Adipocyte (in vitro differentiated cells): Measurements from ENCODE around the gene KANK2.
A peak's percentile ranks its signal among the peaks of the same experiment; 100 is the strongest.
"Not testable (repeated sequence)": the region's sequence is repeated elsewhere in the genome, so short reads cannot be mapped to it uniquely, and the experiment has no call there.

Experiments
- DNase-seq: peaks from one replicate; pipeline ENCODE4 v3.0.0-alpha.2; 2015; ENCODE audit warnings: low read depth
- H3K27me3 ChIP-seq: replicated peaks from 2 replicates; pipeline ENCODE4 v1.7.0; 2013; ENCODE audit warnings: mild to moderate bottlenecking, low read length, moderate library complexity; ENCODE audit not compliant: control insufficient read depth, insufficient read depth
- H3K36me3 ChIP-seq: 2 replicates; pipeline ENCODE4 v1.7.0; 2013; ENCODE audit warnings: low read length, mild to moderate bottlenecking, moderate library complexity; ENCODE audit not compliant: control insufficient read depth, insufficient read depth, severe bottlenecking
- H3K4me1 ChIP-seq: 2 replicates; pipeline ENCODE4 v1.7.0; 2013; ENCODE audit warnings: mild to moderate bottlenecking, low read length, moderate library complexity; ENCODE audit not compliant: control insufficient read depth, insufficient read depth
- H3K4me3 ChIP-seq: 2 replicates; pipeline ENCODE4 v1.7.0; 2013; ENCODE audit warnings: mild to moderate bottlenecking, low read length, moderate library complexity
- H3K9ac ChIP-seq: 2 replicates; pipeline ENCODE4 v1.7.0; 2013; ENCODE audit warnings: mild to moderate bottlenecking, low read length, moderate library complexity
- H3K9me3 ChIP-seq: 2 replicates; pipeline ENCODE4 v1.7.0; 2013; ENCODE audit warnings: mild to moderate bottlenecking, low read length, moderate library complexity; ENCODE audit not compliant: control insufficient read depth

The KANK2 gene

DNA sequence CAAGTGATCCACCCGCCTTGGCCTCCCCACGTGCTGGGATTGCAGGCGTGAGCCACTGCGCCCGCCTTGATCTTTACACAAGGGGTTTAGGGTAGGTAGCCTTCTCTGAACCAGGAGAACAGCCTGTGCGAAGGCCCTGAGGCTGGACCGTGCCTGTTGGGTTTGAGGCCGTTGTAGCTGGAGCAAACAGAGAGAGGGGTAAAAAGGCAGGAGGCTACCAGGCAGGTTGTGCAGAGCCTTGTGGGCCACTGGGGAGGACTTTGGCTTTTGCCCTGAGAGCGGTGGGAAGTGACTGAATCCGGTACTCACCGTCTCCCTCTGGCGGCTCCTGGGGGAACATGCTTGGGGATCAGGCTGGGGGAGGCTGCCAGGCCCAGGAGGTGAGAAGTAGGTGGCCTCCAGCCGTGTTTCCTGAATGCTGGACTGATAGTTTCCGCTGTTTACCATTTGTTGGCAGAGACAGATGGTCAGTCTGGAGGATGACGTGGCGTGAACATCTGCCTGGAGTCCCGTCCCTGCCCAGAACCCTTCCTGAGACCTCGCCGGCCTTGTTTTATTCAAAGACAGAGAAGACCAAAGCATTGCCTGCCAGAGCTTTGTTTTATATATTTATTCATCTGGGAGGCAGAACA lies 66.4 kb downstream of the KANK2 start:
- peak; percentile 78 for DNase-seq
- H3K9me3 ChIP-seq: no peaks in the 10 kb centered on the region
- H3K27me3 ChIP-seq: no peaks in the 10 kb centered on the region
- peak overlapping the region; percentile 5 for H3K9ac ChIP-seq
- no peak overlapping the region for H3K4me3 ChIP-seq
- peaks cover 3% of the 10 kb centered on the region for H3K4me1 ChIP-seq
- H3K36me3 ChIP-seq: peaks cover 77% of the 10 kb centered on the region

DNA sequence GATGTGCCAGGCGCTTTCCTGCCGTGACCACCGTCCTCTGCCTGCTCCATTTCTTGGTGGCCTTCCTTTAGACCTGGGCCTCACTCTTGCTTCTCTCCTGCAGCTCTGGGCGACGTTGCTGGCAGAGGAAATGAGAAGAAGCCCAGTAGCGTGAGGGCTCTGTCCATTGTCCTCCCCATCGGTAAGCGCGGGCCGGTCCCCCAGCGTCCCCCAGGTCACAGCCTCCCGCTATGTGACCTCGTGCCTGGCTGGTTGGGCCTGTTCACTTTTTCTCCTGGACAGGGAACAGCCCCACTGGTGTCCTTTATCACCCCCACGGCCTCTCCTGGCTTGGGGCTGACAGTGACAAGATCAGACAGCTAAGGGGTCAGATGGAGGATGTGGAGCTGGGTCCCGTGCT lies 69.4 kb downstream of the KANK2 start:
- Histone ChIP-seq H3K9ac (no peak overlapping the region), H3K9me3 (no peaks in the 10 kb centered on the region), H3K4me3 (no peak overlapping the region), H3K27me3 (no peaks in the 10 kb centered on the region), H3K36me3 (peaks cover 98% of the 10 kb centered on the region), H3K4me1 (peaks cover 3% of the 10 kb centered on the region)
- no peak for DNase-seq

DNA sequence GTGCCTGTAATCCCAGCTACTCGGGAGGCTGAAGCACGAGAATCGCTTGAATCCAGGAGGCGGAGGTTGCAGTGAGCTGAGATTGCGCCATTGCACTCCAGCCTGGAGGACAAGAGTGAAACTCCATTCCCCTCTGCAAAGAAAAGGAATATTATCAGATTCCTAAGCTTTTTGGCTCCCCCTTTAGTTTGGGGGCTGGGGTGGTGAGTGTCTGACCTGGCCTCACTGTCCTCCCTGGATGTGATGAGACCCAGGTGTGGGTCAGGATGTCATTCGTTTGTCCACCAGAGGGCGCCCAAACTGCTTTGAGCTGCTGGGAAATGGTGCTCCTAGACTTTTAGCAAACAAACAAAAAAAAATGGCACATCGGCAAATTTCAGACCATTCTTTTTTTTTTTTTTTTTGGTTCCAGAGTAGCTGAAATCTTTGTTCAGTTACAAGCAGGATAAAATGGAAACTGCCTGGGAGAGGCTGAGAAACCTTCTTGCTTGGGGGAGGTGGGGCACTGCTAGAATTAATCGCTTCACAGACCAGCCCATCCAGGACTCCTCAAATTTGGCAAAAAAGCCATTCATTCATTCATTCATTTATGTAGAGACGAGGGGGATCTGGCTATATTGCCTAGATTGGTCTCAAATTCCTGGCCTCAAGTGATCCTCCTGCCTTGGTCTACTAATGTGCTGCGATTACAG lies 71.2 kb downstream of the KANK2 start:
- no peak overlapping the region for H3K9ac ChIP-seq
- H3K9me3 ChIP-seq: no peaks in the 10 kb centered on the region
- H3K4me1 ChIP-seq: peaks cover 3% of the 10 kb centered on the region
- peak; percentile 90 for DNase-seq
- no peak overlapping the region for H3K4me3 ChIP-seq
- H3K27me3 ChIP-seq: no peaks in the 10 kb centered on the region
- peaks cover 89% of the 10 kb centered on the region for H3K36me3 ChIP-seq

DNA sequence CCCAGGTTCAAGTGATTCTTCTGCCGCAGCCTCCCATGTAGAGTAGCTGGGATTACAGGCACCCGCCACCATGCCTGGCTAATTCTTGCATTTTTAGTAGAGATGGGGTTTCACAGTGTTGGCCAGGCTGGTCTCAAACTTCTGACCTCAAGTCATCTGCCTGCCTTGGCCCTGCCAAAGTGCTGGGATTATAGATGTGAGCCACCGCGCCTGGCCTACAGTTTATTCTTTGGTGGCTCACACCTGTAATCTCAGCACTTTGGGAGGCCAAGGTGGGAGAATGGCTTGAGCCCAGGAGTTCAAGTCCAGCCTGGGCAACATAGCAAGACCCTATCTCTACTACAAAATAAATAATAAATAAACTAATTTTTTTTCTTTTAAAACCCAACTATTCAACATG lies 73.2 kb downstream of the KANK2 start:
- not testable (repeated sequence) for DNase-seq, H3K9ac ChIP-seq, H3K4me1 ChIP-seq, H3K9me3 ChIP-seq, H3K27me3 ChIP-seq, H3K4me3 ChIP-seq
- peaks cover 89% of the 10 kb centered on the region for H3K36me3 ChIP-seq

- Histone ChIP-seq H3K9me3 (no peaks in the 10 kb centered on the region), H3K9ac (no peak overlapping the region), H3K36me3 (peaks cover 88% of the 10 kb centered on the region), H3K4me1 (no peaks in the 10 kb centered on the region), H3K27me3 (no peaks in the 10 kb centered on the region), H3K4me3 (no peak overlapping the region)
- DNase-seq: no peak
Measured at GRCh38 chr19:11123114-11123513, 74.2 kb downstream of the KANK2 start.

- not testable (repeated sequence) for DNase-seq, H3K27me3 ChIP-seq, H3K4me3 ChIP-seq, H3K9ac ChIP-seq, H3K4me1 ChIP-seq, H3K9me3 ChIP-seq
- peaks cover 89% of the 10 kb centered on the region for H3K36me3 ChIP-seq
Measured at GRCh38 chr19:11121963-11122362, 75.4 kb downstream of the KANK2 start.

DNA sequence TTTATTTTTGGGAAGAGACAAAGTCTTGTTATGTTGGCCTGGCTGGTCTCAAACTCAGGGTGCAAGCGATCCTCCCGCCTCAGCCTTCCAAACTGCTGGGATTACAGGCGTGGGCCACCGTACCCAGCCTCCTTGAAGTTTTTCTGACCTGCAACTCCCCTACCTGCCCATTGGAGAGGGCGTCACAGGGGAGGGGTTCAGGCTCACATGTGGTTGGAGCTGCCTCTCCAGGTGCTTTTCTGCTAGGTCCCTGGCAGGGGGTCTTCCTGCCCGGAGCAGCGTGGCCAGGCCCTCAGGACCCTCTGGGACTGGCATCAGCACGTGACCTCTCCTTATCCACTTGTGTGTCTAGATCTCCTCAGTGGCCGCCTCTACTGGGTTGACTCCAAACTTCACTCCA lies 80.8 kb downstream of the KANK2 start:
- H3K4me1 ChIP-seq: no peaks in the 10 kb centered on the region
- H3K4me3 ChIP-seq: no peak overlapping the region
- no peak overlapping the region for H3K9ac ChIP-seq
- no peaks in the 10 kb centered on the region for H3K9me3 ChIP-seq
- H3K27me3 ChIP-seq: no peaks in the 10 kb centered on the region
- DNase-seq: no peak
- peaks cover 97% of the 10 kb centered on the region for H3K36me3 ChIP-seq

DNA sequence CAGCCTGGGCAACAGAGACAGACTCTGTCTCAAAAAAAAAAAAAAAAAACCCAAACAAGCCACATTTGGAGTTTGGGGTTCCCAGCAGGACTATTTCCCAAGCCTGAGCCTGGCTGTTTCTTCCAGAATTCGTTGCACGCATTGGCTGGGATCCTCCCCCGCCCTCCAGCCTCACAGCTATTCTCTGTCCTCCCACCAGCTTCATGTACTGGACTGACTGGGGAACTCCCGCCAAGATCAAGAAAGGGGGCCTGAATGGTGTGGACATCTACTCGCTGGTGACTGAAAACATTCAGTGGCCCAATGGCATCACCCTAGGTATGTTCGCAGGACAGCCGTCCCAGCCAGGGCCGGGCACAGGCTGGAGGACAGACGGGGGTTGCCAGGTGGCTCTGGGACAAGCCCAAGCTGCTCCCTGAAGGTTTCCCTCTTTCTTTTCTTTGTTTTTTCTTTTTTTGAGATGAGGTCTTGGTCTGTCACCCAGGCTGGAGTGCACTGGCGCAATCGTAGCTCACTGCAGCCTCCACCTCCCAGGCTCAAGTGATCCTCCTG lies 81.4 kb downstream of the KANK2 start:
- DNase-seq: no peak
- Histone ChIP-seq H3K4me1 (no peaks in the 10 kb centered on the region), H3K4me3 (no peak overlapping the region), H3K9ac (no peak overlapping the region), H3K36me3 (peaks cover 98% of the 10 kb centered on the region), H3K27me3 (no peaks in the 10 kb centered on the region), H3K9me3 (no peaks in the 10 kb centered on the region)

GRCh38 chr19:11115042-11115441 lies 82.3 kb downstream of the KANK2 start:
- Histone ChIP-seq H3K27me3 (no peaks in the 10 kb centered on the region), H3K36me3 (peaks cover 98% of the 10 kb centered on the region), H3K9me3 (no peaks in the 10 kb centered on the region)

More at GRCh38 chr19:11115042-11115441, 82.3 kb downstream of the KANK2 start:
- Histone ChIP-seq H3K9ac (no peak overlapping the region), H3K4me3 (no peak overlapping the region), H3K4me1 (no peaks in the 10 kb centered on the region)
- DNase-seq: no peak
